HCT116 (cell line): ENCODE measurements around the gene CLRN1.

Experiments
- CEBPB ChIP-seq: IDR thresholded peaks from 2 replicates; pipeline ENCODE4 v1.6.1; 2012; ENCODE audit warnings: low read depth
- CTCF ChIP-seq, 3 experiments: fragments of 200-600 bp in 1 of 3; sonication (generic) in 1 of 3; IDR thresholded peaks in 2 of 3; conservative IDR thresholded peaks in 1 of 3; 2 replicates each; pipeline ENCODE4 v1.5.1; 2012 to 2017; ENCODE audit warnings: low read depth in 2 of 3, low read length in 2 of 3, antibody characterized with exemption in 1 of 3, borderline replicate concordance in 1 of 3, control low read depth in 1 of 3, mild to moderate bottlenecking in 1 of 3, mixed read lengths in 1 of 3, mixed run types in 1 of 3, moderate library complexity in 1 of 3; ENCODE audit not compliant: insufficient read depth in 1 of 3
- ELF1 ChIP-seq: IDR thresholded peaks from 2 replicates; pipeline ENCODE4 v1.6.1; 2012; ENCODE audit warnings: low read depth, borderline replicate concordance
- EZH2phosphoT487 ChIP-seq: fragments of 200-600 bp; IDR thresholded peaks from 2 replicates; pipeline ENCODE4 v1.6.1; 2018; ENCODE audit warnings: antibody characterized with exemption, borderline replicate concordance
- JUND ChIP-seq: IDR thresholded peaks from 2 replicates; pipeline ENCODE4 v1.6.1; 2012
- MAX ChIP-seq: IDR thresholded peaks from 2 replicates; pipeline ENCODE4 v1.6.1; 2012
- POLR2A ChIP-seq: IDR thresholded peaks from 2 replicates; pipeline ENCODE4 v1.7.0; 2011; ENCODE audit warnings: borderline replicate concordance; ENCODE audit not compliant: insufficient read depth, insufficient read length; ENCODE audit errors: extremely low read depth
- POLR2AphosphoS5 ChIP-seq: IDR thresholded peaks from 2 replicates; pipeline ENCODE4 v1.6.1; 2011; ENCODE audit warnings: mild to moderate bottlenecking, low read depth, low read length, moderate library complexity
- ZFX ChIP-seq: fragments of 450-650 bp; IDR thresholded peaks from 2 replicates; pipeline ENCODE4 v1.6.1; 2017
- ZNF274 ChIP-seq: fragments of 200-500 bp; sonication (Bioruptor generic); IDR thresholded peaks from 2 replicates; pipeline ENCODE4 v1.6.1; 2014; ENCODE audit warnings: mild to moderate bottlenecking, low read depth, low read length, inconsistent platforms

GRCh38 chr3:150876611-150877265, 95.8 kb downstream of the CLRN1 start:
- TF ChIP-seq CTCF (IDR thresholded peaks at IDR 0.05 in 2 of 3, conservative IDR thresholded peaks at IDR 0.05 in 1 of 3; ENCODE audit: borderline replicate concordance in 1 of 3, insufficient read depth in 1 of 3, low read depth in 2 of 3, low read length in 2 of 3) = no peak
- no peak for TF ChIP-seq JUND
- no peak for TF ChIP-seq CEBPB
- no peak for TF ChIP-seq POLR2AphosphoS5
- TF ChIP-seq ELF1 = no peak
- no peak for TF ChIP-seq POLR2A
- TF ChIP-seq EZH2phosphoT487 = no peak
- TF ChIP-seq ZFX = no peak
- TF ChIP-seq MAX = no peak
- TF ChIP-seq ZNF274 = no peak
